Gastrocnemius medialis (tissue), 4 donors: ENCODE data around the gene ZNF579. TPM values are rescaled to one million over a fixed set of nuclear protein-coding genes. Genes with fewer than 3 reads are reported as not detected.
A peak's percentile ranks its signal among the peaks of the same experiment; 100 is the strongest.

Experiments used
- ATAC-seq, 2 donors: fragments of 150-250 bp; one replicate each; pipeline ENCODE4 v1.9.1; 2016
- DNase-seq, 2 donors: peaks; one replicate each; pipeline ENCODE4 v3.0.0-alpha.2; 2019
- H3K27ac ChIP-seq, 4 donors: fragments of 200-600 bp; sonication (generic); 1 replicate in 1 of 4; 2 replicates in 3 of 4; pipeline ENCODE4 v1.5.1; 2016 to 2018; ENCODE audit warnings: mild to moderate bottlenecking in 2 of 4, moderate library complexity in 1 of 4
- H3K27me3 ChIP-seq, 3 donors: fragments of 200-600 bp; sonication (generic) in 2 of 3; 1 replicate in 1 of 3; 2 replicates in 2 of 3; pipeline versions ENCODE4 v1.5.1 to v1.6.0; 2016 to 2019; ENCODE audit warnings: mild to moderate bottlenecking in 1 of 3, moderate library complexity in 1 of 3
- H3K36me3 ChIP-seq, 2 donors: fragments of 200-600 bp; sonication (generic) in 1 of 2; one replicate each; pipeline ENCODE4 v1.5.1; 2017 to 2018
- H3K4me1 ChIP-seq, 2 donors: fragments of 200-600 bp; sonication (generic) in 1 of 2; one replicate each; pipeline ENCODE4 v1.5.1; 2016 to 2017; ENCODE audit warnings: mild to moderate bottlenecking in 2 of 2
- H3K4me3 ChIP-seq, 4 donors: fragments of 200-600 bp; sonication (generic) in 3 of 4; 1 replicate in 1 of 4; 2 replicates in 3 of 4; pipeline ENCODE4 v1.5.1; 2016 to 2019; ENCODE audit warnings: mild to moderate bottlenecking in 2 of 4
- H3K9me3 ChIP-seq, 3 donors: fragments of 200-600 bp; sonication (generic) in 2 of 3; 1 replicate in 1 of 3; 2 replicates in 2 of 3; pipeline ENCODE4 v1.5.1; 2016 to 2019
- CTCF ChIP-seq, 5 experiments: fragments of 450-650 bp in 3 of 5; fragments of 200-600 bp in 2 of 5; sonication (generic) in 2 of 5; IDR thresholded peaks in 4 of 5; conservative IDR thresholded peaks in 1 of 5; 1 replicate in 4 of 5; 2 replicates in 1 of 5; pipeline ENCODE4 v1.5.1; 2016 to 2019; ENCODE audit warnings: antibody characterized with exemption in 5 of 5, mild to moderate bottlenecking in 3 of 5, moderate library complexity in 3 of 5
- POLR2A ChIP-seq, 2 donors: fragments of 450-650 bp; IDR thresholded peaks; one replicate each; pipeline ENCODE4 v1.6.1; 2017; ENCODE audit warnings: antibody characterized with exemption in 2 of 2, mild to moderate bottlenecking in 2 of 2, moderate library complexity in 2 of 2
- in situ Hi-C, 4 donors: fragments of 200-750 bp; cut with MboI; loops; one replicate each; pipeline versions ENCODE4 v1.15.0 to v1.8.0; 2017; ENCODE audit warnings: low sequenced_read_pairs in 4 of 4
- intact Hi-C: fragments of 100-400 bp; cut with DNase I; formaldehyde crosslinking; loops from one replicate; pipeline ENCODE4 v1.15.1; 2023; ENCODE audit warnings: low total_unique reads
- total RNA-seq, 4 donors: library from RNA; depleted of rRNA; stranded (reverse); fragments of >200 nt; gene quantifications; one replicate each; pipeline versions ENCODE4 v1.1.0 to v1.2.3, GENCODE V29; 2016

ZNF579 gene
- total RNA-seq, 4 donors from 2014 or later = 15.0 to 19.3 (median 16.8) TPM

GRCh38 chr19:55613396-55613795, 32.7 kb upstream of the ZNF579 start:
- no peak for DNase-seq
- intact Hi-C loops = no loop called here
- peaks cover 0 to 28% of the 10 kb centered on the region in 2 donors for H3K36me3 ChIP-seq

GRCh38 chr19:55611983-55612645, 31.5 kb upstream of the ZNF579 start:
- Histone ChIP-seq H3K36me3 (peaks cover 0 to 20% of the 10 kb centered on the region in 2 donors), H3K9me3 (no peaks in the 10 kb centered on the region), H3K27me3 (no peaks in the 10 kb centered on the region), H3K4me3 (peak overlapping the region in 1 of 4 donors; percentile 39), H3K27ac (peak overlapping the region; percentile 86 to 97 (median 91)), H3K4me1 (peaks cover 26 to 39% of the 10 kb centered on the region in 2 donors)
- TF ChIP-seq CTCF (IDR thresholded peaks at IDR 0.05 in 4 of 5, conservative IDR thresholded peaks at IDR 0.05 in 1 of 5) = no peak
- no peak for TF ChIP-seq POLR2A (IDR thresholded peaks at IDR 0.05)
- no peak for DNase-seq
- intact Hi-C loops = no loop called here
- in situ Hi-C loops = no loop called here
- ATAC-seq = peak; percentile 32 to 35

More at GRCh38 chr19:55613396-55613795, 32.7 kb upstream of the ZNF579 start:
- no peak for TF ChIP-seq CTCF (IDR thresholded peaks at IDR 0.05 in 4 of 5, conservative IDR thresholded peaks at IDR 0.05 in 1 of 5)
- TF ChIP-seq POLR2A (IDR thresholded peaks at IDR 0.05) = no peak
- peaks cover 25 to 30% of the 10 kb centered on the region in 2 donors for H3K4me1 ChIP-seq
- H3K4me3 ChIP-seq = no peak overlapping the region
- H3K27ac ChIP-seq = peak overlapping the region in 3 of 4 donors; percentile 86 to 97 (median 94)
- H3K9me3 ChIP-seq = no peaks in the 10 kb centered on the region
- ATAC-seq = no peak
- in situ Hi-C loops = no loop called here
- H3K27me3 ChIP-seq = no peaks in the 10 kb centered on the region

GRCh38 chr19:55611300-55611982, 30.8 kb upstream of the ZNF579 start:
- peaks cover 33 to 46% of the 10 kb centered on the region in 2 donors for H3K4me1 ChIP-seq
- TF ChIP-seq POLR2A (IDR thresholded peaks at IDR 0.05) (no peak), CTCF (IDR thresholded peaks at IDR 0.05 in 4 of 5, conservative IDR thresholded peaks at IDR 0.05 in 1 of 5) (no peak)
- H3K9me3 ChIP-seq = no peaks in the 10 kb centered on the region
- H3K27ac ChIP-seq = peak overlapping the region; percentile 86 to 97 (median 91)
- in situ Hi-C loops (no loop called here), intact Hi-C loops (no loop called here)
- ATAC-seq = peak; percentile 93
- H3K36me3 ChIP-seq = peaks cover 0 to 13% of the 10 kb centered on the region in 2 donors
- DNase-seq = peak; percentile 72 to 76
- peak overlapping the region in 3 of 4 donors; percentile 6 to 39 (median 17) for H3K4me3 ChIP-seq
- H3K27me3 ChIP-seq = no peaks in the 10 kb centered on the region

GRCh38 chr19:55609326-55609725, 28.7 kb upstream of the ZNF579 start:
- TF ChIP-seq CTCF (IDR thresholded peaks at IDR 0.05 in 4 of 5, conservative IDR thresholded peaks at IDR 0.05 in 1 of 5) (no peak), POLR2A (IDR thresholded peaks at IDR 0.05) (no peak)
- no peaks in the 10 kb centered on the region for H3K27me3 ChIP-seq
- DNase-seq (no peak), ATAC-seq (no peak)
- H3K27ac ChIP-seq = peak overlapping the region; percentile 86 to 99 (median 92)
- H3K4me3 ChIP-seq = no peak overlapping the region
- intact Hi-C loops = loop anchor here (10.0 kb wide), 1 partner anchor 1405 kb away; the partner anchor contains the start of gene RPS9
- H3K9me3 ChIP-seq = no peaks in the 10 kb centered on the region
- peaks cover 46 to 51% of the 10 kb centered on the region in 2 donors for H3K4me1 ChIP-seq
- in situ Hi-C loops = no loop called here
- H3K36me3 ChIP-seq = peaks cover 0 to 8% of the 10 kb centered on the region in 2 donors
